SK-N-SH (cell line): ENCODE data around the gene NBEAL1. TPM values are rescaled to one million over a fixed set of nuclear protein-coding genes. Genes with fewer than 3 reads are reported as not detected.

Experiments used
- CTCF ChIA-PET: fragments of 300-600, 350-600 bp; formaldehyde crosslinking; extraction: SDS; loops from one replicate; lab custom pipeline; 2021; lab: Yijun Ruan, JAX
- POLR2A ChIA-PET: fragments of 350-600 bp; sonication (Branson Sonifier 250); formaldehyde crosslinking; extraction: SDS; loops from one replicate; lab custom pipeline; 2020; ENCODE audit warnings: antibody characterized with exemption, inconsistent platforms; lab: Yijun Ruan, JAX
- DNase-seq: peaks from one replicate; pipeline ENCODE4 v3.0.0; 2012
- H2AFZ ChIP-seq: fragments of 200-600 bp; sonication (generic); 2 replicates; pipeline ENCODE4 v1.8.1; 2016; ENCODE audit warnings: antibody characterized with exemption, mild to moderate bottlenecking, low read depth
- H3F3A ChIP-seq: fragments of 200-600 bp; sonication (generic); replicated peaks from 2 replicates; pipeline ENCODE3; 2016; ENCODE audit warnings: antibody characterized with exemption, mild to moderate bottlenecking; ENCODE audit not compliant: insufficient read depth
- H3K27ac ChIP-seq, 2 experiments: fragments of 200-500 bp in 1 of 2; fragments of 200-600 bp in 1 of 2; sonication (Bioruptor generic) in 1 of 2; sonication (generic), shearing (Covaris generic) in 1 of 2; 2 replicates each; pipeline versions ENCODE4 v1.5.1 to v1.6.1; 2014 to 2016; ENCODE audit warnings: low read depth in 2 of 2, inconsistent platforms in 1 of 2, low read length in 1 of 2, mild to moderate bottlenecking in 1 of 2, mixed read lengths in 1 of 2
- H3K27me3 ChIP-seq: fragments of 200-600 bp; sonication (generic), shearing (Covaris generic); 2 replicates; pipeline ENCODE4 v1.6.1; 2016; ENCODE audit warnings: mixed run types; ENCODE audit not compliant: insufficient read depth
- H3K36me3 ChIP-seq, 2 experiments: fragments of 200-500 bp in 1 of 2; fragments of 200-600 bp in 1 of 2; sonication (Bioruptor generic) in 1 of 2; sonication (generic) in 1 of 2; replicated peaks in 1 of 2; 2 replicates each; pipeline versions ENCODE3 to v1.5.1; 2014 to 2016; ENCODE audit warnings: low read length in 1 of 2, mild to moderate bottlenecking in 1 of 2; ENCODE audit not compliant: insufficient read depth in 2 of 2, control insufficient read depth in 1 of 2
- H3K4me1 ChIP-seq, 2 experiments: fragments of 200-500 bp in 1 of 2; fragments of 200-600 bp in 1 of 2; sonication (Bioruptor generic) in 1 of 2; sonication (generic), shearing (Covaris generic) in 1 of 2; 2 replicates each; pipeline versions ENCODE4 v1.5.1 to v1.6.1; 2014 to 2016; ENCODE audit warnings: low read depth in 1 of 2, low read length in 1 of 2, mixed run types in 1 of 2; ENCODE audit not compliant: insufficient read depth in 2 of 2, control insufficient read depth in 1 of 2
- H3K4me2 ChIP-seq: fragments of 200-600 bp; sonication (generic), shearing (Covaris generic); 2 replicates; pipeline ENCODE4 v1.6.1; 2017; ENCODE audit warnings: mixed run types
- H3K4me3 ChIP-seq, 2 experiments: fragments of 200-500 bp in 1 of 2; fragments of 200-600 bp in 1 of 2; sonication (Bioruptor generic) in 1 of 2; sonication (generic), shearing (Covaris generic) in 1 of 2; 2 replicates each; pipeline versions ENCODE4 v1.5.1 to v1.8.1; 2014 to 2016; ENCODE audit warnings: low read depth in 2 of 2, inconsistent platforms in 1 of 2, low read length in 1 of 2, mild to moderate bottlenecking in 1 of 2, mixed read lengths in 1 of 2, moderate library complexity in 1 of 2
- H3K79me2 ChIP-seq: fragments of 200-600 bp; sonication (generic); 2 replicates; pipeline ENCODE4 v1.8.1; 2017; ENCODE audit warnings: mild to moderate bottlenecking; ENCODE audit not compliant: insufficient read depth
- H3K9ac ChIP-seq: fragments of 200-600 bp; sonication (generic); 2 replicates; pipeline ENCODE4 v1.6.1; 2017; ENCODE audit warnings: mixed run types
- H3K9me2 ChIP-seq: fragments of 200-600 bp; sonication (generic); 2 replicates; pipeline ENCODE4 v1.6.1; 2017; ENCODE audit warnings: mixed run types
- H3K9me3 ChIP-seq: fragments of 200-600 bp; sonication (generic); 2 replicates; pipeline ENCODE4 v1.6.1; 2017; ENCODE audit warnings: mixed run types, mild to moderate bottlenecking, moderate library complexity
- H4K20me1 ChIP-seq: fragments of 200-600 bp; sonication (generic); 2 replicates; pipeline ENCODE4 v1.6.1; 2017; ENCODE audit warnings: mild to moderate bottlenecking, mixed run types; ENCODE audit not compliant: insufficient read depth
- CHD2 ChIP-seq: fragments of 150-350 bp; IDR thresholded peaks from 2 replicates; pipeline ENCODE4 v1.6.1; 2018; ENCODE audit warnings: low read length; ENCODE audit not compliant: partially characterized antibody
- CTCF ChIP-seq: fragments of 200-600 bp; sonication (generic); IDR thresholded peaks from 2 replicates; pipeline ENCODE4 v1.6.1; 2017; ENCODE audit warnings: antibody characterized with exemption, mild to moderate bottlenecking, moderate library complexity
- EP300 ChIP-seq, 2 experiments: IDR thresholded peaks; 2 replicates each; pipeline versions ENCODE4 v1.4.0 to v1.6.1; 2012; ENCODE audit warnings: borderline replicate concordance in 1 of 2, low read depth in 1 of 2, low read length in 1 of 2
- EZH2phosphoT487 ChIP-seq: fragments of 200-600 bp; sonication (generic); IDR thresholded peaks from 2 replicates; pipeline ENCODE4 v1.6.1; 2017; ENCODE audit warnings: low read depth, mixed run types, mild to moderate bottlenecking, antibody characterized with exemption, moderate library complexity, borderline replicate concordance
- FOXM1 ChIP-seq: IDR thresholded peaks from 2 replicates; pipeline ENCODE4 v1.4.0; 2012; ENCODE audit warnings: low read depth, mild to moderate bottlenecking
- GABPA ChIP-seq: IDR thresholded peaks from 2 replicates; pipeline ENCODE4 v1.4.0; 2012; ENCODE audit warnings: low read depth, mild to moderate bottlenecking
- JUND ChIP-seq: IDR thresholded peaks from 2 replicates; pipeline ENCODE4 v1.4.0; 2012
- MXI1 ChIP-seq: IDR thresholded peaks from 2 replicates; pipeline ENCODE4 v1.6.1; 2012; ENCODE audit warnings: mild to moderate bottlenecking, low read depth, low read length, improper control_type of control experiment
- NFIC ChIP-seq: IDR thresholded peaks from 2 replicates; pipeline ENCODE4 v1.4.0; 2012; ENCODE audit warnings: borderline replicate concordance
- PBX3 ChIP-seq: IDR thresholded peaks from 2 replicates; pipeline ENCODE4; 2012
- RCOR1 ChIP-seq: fragments of 150-350 bp; IDR thresholded peaks from 2 replicates; pipeline ENCODE4 v1.6.1; 2017; ENCODE audit warnings: antibody characterized with exemption, low read length
- TAF1 ChIP-seq: IDR thresholded peaks from 2 replicates; pipeline ENCODE4 v1.6.1; 2012; ENCODE audit warnings: low read depth, mild to moderate bottlenecking, low read length, moderate library complexity, borderline replicate concordance
- TCF12 ChIP-seq: IDR thresholded peaks from 2 replicates; pipeline ENCODE4 v1.4.0; 2012
- USF1 ChIP-seq: IDR thresholded peaks from 2 replicates; pipeline ENCODE4 v1.4.0; 2012; ENCODE audit warnings: low read depth, borderline replicate concordance
- USF2 ChIP-seq: fragments of 150-350 bp; IDR thresholded peaks from 2 replicates; pipeline ENCODE4 v1.6.1; 2017; ENCODE audit warnings: antibody characterized with exemption, low read length, low read depth, borderline replicate concordance
- YY1 ChIP-seq: IDR thresholded peaks from 2 replicates; pipeline ENCODE4 v1.4.0; 2012; ENCODE audit warnings: low read depth, mild to moderate bottlenecking
- ZBTB33 ChIP-seq: IDR thresholded peaks from 2 replicates; pipeline ENCODE4 v1.4.0; 2012; ENCODE audit warnings: low read depth, borderline replicate concordance
- WGBS: methylation state at CpG from one replicate; pipeline ENCODE4 v1.1.6; 2017; ENCODE audit warnings: low lambda C conversion rate; 5-methylcytosine and 5-hydroxymethylcytosine counted together
- polyA plus RNA-seq, 3 experiments: library from polyadenylated mRNA; depleted of rRNA; stranded (reverse); fragments of >200 nt; gene quantifications; 2 replicates each; pipeline ENCODE4 v1.2.3, GENCODE V29; 2012

NBEAL1 gene
- polyA plus RNA-seq, 1 of the 3 experiments (the other 2 are of a cell fraction) = 3.3 TPM

GRCh38 chr2:203246646-203247045, 232.0 kb downstream of the NBEAL1 start:
- 97% methylated on average over 3 of the region's 3 CpGs for WGBS
- CTCF ChIA-PET = no interaction called here
- no peaks in the 10 kb centered on the region for H3K27me3 ChIP-seq

GRCh38 chr2:203252818-203253217, 238.1 kb downstream of the NBEAL1 start:
- H2AFZ ChIP-seq = no peak overlapping the region
- peaks cover 17 to 39% of the 10 kb centered on the region in 2 experiments for H3K36me3 ChIP-seq
- CTCF ChIA-PET = no interaction called here
- no peaks in the 10 kb centered on the region for H4K20me1 ChIP-seq
- H3K9me2 ChIP-seq = no peaks in the 10 kb centered on the region
- no peak overlapping the region for H3K4me2 ChIP-seq
- H3F3A ChIP-seq = peaks cover 3% of the 10 kb centered on the region
- no peak for DNase-seq
- H3K27me3 ChIP-seq = no peaks in the 10 kb centered on the region
- no peaks in the 10 kb centered on the region for H3K4me1 ChIP-seq
- H3K9me3 ChIP-seq = no peaks in the 10 kb centered on the region
- POLR2A ChIA-PET = interaction anchor here (0.6 kb wide), 1 partner anchor 11 kb away, joined by 3 read pairs; no protein-coding TSS in a partner anchor
- H3K9ac ChIP-seq = no peak overlapping the region
- H3K4me3 ChIP-seq = no peak overlapping the region
- H3K79me2 ChIP-seq = peaks cover 24% of the 10 kb centered on the region
- WGBS = 97% methylated on average over 13 of the region's 13 CpGs
- H3K27ac ChIP-seq = no peak overlapping the region
- TF ChIP-seq NFIC = no peak
- no peak for TF ChIP-seq CHD2
- no peak for TF ChIP-seq USF2
- no peak for TF ChIP-seq RCOR1
- no peak for TF ChIP-seq TCF12
- TF ChIP-seq PBX3 = no peak
- no peak for TF ChIP-seq CTCF
- no peak for TF ChIP-seq JUND
- TF ChIP-seq USF1 = no peak
- TF ChIP-seq FOXM1 = no peak

More at GRCh38 chr2:203246646-203247045, 232.0 kb downstream of the NBEAL1 start:
- Histone ChIP-seq H2AFZ (no peak overlapping the region), H3K27ac (no peak overlapping the region), H3K79me2 (peaks cover 82% of the 10 kb centered on the region), H3K9me3 (no peaks in the 10 kb centered on the region), H3K4me2 (no peak overlapping the region), H3K9ac (no peak overlapping the region), H3K36me3 (peaks cover 0 to 51% of the 10 kb centered on the region in 2 experiments), H4K20me1 (no peaks in the 10 kb centered on the region), H3F3A (peaks cover 7% of the 10 kb centered on the region), H3K4me1 (no peaks in the 10 kb centered on the region), H3K9me2 (no peaks in the 10 kb centered on the region), H3K4me3 (no peak overlapping the region)
- POLR2A ChIA-PET = no interaction called here
- DNase-seq = no peak
- TF ChIP-seq EP300 (IDR thresholded peaks at IDR 0.05; ENCODE audit: borderline replicate concordance in 1 of 2, low read depth in 1 of 2, low read length in 1 of 2) = no peak
- no peak for TF ChIP-seq TAF1
- TF ChIP-seq MXI1 = no peak
- TF ChIP-seq FOXM1 = no peak
- TF ChIP-seq GABPA = no peak
- no peak for TF ChIP-seq PBX3
- no peak for TF ChIP-seq EZH2phosphoT487
- no peak for TF ChIP-seq YY1
- TF ChIP-seq ZBTB33 = no peak
